ENCODE measurements around the gene COMT.

DNA sequence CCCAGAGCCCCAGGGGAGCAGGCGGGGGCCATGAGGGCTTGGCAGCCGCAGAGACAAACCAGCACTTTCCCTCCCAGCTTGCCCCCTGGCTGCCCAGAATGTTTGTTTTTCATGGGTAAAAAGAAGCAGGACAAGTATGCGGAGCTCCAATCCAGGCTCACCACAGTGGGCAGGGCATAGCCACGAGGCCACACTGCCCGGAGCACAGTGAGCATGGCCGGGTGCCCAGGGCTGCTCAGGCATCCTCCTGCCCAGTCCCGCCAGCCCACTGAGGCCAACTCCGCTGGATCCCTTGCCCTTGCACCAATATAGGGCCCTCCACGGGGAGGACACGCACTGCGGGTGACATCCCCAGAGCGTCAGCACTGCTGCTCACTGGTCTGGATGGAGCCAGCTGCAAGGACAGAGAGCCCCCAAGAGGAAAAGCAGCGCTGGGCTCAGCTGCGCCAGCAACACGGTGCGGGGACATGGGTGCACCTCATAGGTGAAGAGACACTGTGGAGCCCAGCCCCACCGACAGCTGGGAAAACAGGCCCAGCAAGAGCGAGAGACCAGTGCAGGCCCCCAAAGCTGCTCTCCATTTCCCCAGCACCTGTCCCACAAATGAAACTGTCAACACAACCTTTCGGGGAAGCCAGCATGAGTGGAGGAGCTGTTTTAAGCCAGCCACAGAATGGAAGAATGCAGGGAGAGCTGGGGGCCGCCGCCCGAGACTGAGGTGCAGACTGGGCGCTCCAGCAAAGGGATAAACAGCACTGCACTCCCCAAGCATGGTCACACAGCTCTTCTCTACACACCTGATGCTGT is 50.3 kb downstream of the COMT start:
- TF ChIP-seq, protein P1, sequence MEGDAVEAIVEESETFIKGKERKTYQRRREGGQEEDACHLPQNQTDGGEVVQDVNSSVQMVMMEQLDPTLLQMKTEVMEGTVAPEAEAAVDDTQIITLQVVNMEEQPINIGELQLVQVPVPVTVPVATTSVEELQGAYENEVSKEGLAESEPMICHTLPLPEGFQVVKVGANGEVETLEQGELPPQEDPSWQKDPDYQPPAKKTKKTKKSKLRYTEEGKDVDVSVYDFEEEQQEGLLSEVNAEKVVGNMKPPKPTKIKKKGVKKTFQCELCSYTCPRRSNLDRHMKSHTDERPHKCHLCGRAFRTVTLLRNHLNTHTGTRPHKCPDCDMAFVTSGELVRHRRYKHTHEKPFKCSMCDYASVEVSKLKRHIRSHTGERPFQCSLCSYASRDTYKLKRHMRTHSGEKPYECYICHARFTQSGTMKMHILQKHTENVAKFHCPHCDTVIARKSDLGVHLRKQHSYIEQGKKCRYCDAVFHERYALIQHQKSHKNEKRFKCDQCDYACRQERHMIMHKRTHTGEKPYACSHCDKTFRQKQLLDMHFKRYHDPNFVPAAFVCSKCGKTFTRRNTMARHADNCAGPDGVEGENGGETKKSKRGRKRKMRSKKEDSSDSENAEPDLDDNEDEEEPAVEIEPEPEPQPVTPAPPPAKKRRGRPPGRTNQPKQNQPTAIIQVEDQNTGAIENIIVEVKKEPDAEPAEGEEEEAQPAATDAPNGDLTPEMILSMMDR (IDR thresholded peaks at IDR 0.05), result no peak
- TF ChIP-seq POLR2A (IDR thresholded peaks at IDR 0.05) (no peak), POLR2AphosphoS5 (IDR thresholded peaks at IDR 0.05; ENCODE audit: insufficient read depth in 1 of 2, low read depth in 1 of 2) (no peak)
